Putamen (tissue), 1 donor: Measurements from ENCODE around the gene METTL13.

Source experiments
- DNase-seq: peaks from one replicate; pipeline ENCODE4 v3.0.0-alpha.2; 2016; ENCODE audit warnings: low spot score

METTL13 gene, protein sequence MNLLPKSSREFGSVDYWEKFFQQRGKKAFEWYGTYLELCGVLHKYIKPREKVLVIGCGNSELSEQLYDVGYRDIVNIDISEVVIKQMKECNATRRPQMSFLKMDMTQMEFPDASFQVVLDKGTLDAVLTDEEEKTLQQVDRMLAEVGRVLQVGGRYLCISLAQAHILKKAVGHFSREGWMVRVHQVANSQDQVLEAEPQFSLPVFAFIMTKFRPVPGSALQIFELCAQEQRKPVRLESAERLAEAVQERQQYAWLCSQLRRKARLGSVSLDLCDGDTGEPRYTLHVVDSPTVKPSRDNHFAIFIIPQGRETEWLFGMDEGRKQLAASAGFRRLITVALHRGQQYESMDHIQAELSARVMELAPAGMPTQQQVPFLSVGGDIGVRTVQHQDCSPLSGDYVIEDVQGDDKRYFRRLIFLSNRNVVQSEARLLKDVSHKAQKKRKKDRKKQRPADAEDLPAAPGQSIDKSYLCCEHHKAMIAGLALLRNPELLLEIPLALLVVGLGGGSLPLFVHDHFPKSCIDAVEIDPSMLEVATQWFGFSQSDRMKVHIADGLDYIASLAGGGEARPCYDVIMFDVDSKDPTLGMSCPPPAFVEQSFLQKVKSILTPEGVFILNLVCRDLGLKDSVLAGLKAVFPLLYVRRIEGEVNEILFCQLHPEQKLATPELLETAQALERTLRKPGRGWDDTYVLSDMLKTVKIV

DNA sequence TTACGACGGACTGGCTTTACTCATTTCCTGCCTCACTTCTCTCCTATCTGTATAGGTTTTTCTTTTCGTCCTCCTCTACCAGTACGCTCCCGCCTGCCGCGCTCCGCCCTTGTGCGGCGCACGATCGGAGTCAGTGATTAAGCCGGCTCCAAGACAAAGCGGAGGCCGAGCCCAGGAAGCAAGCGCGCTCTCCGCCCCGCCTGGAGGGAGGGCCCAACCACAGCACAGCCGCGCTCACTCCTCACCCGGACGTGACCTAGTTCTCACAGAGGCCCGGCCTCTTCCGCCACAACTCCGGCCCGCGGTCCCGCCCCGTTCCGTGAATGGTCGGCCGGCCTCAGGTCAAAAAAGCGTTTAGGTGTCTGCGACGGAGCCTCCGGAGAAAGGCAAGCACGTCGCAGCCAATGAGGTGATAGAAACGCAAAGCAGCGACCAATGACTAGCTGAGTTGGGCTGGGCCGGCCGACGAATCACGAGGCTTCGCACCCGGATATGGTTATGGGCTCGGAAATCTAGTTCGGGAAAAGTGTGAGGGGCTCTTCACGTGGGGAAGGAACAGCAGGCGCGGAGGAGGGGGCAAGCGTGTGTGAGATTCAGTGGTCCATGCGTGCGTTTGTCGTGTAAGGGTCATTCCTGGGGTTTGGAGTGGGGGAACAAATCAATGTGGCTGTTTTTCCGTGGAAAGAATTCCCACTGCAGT lies at the start of gene METTL13:
Gene METTL13, plus strand, starts transcription at position 485 of the 700 bp plus-strand sequence. CDS start 308 bp downstream, outside the sequence.
- DNase-seq: peak; percentile 99

DNA sequence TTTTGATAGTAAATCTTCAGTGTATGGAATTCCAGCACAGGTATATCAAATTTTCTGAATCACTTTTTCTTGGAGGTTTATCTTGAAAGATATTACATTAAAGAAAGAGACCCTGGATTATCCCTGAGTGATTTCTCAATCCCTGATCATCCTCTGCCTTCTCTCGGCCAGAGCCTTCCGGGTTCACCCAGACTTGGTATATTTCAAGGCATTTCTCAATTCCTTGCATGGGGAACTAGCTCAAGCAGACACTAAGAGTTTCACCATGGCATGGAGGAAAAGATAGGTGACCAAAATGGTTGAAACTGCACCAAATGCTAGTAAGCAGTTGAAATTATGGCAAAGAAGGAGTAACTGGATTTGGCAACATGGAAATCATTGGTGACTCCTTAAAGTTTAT lies 45.3 kb upstream of the METTL13 start:
- no peak for DNase-seq

DNA sequence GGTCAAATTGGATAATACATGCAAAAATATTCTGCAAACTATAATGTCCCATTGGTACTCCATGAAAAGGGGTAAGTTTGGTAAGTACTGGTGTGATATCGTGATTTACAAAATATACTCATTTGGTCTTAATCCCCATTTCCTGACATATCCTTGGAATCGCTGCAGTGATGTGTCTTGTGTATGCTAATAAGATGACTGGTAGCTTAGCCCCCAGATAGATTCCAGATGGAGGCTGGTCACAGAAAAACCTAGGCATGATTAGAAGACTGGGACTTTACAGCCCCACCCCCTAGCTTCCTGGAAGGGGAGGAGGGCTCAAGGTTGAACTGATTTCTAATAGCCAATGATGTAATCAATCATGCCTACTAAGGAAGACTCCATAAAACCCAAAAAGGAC lies 42.5 kb upstream of the METTL13 start:
- DNase-seq: no peak

DNA sequence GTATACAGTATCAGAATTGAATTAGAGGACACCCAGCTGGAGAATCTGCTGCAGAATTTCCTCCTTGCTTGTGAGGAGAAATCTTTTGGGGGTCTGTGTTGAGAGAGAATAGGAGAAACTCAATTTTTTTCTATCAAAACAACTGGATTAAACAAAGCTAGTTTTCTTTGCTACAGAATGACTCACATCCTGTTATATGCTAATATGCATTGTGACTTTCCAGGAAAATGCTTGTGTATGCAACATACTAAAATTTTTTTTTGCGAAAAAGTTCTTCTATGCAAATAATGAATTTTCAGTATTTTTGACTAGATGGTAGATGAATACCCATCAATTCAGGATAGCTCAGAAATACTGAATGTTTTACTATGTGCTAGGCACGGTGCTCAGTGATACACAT lies 41.8 kb upstream of the METTL13 start:
- no peak for DNase-seq

DNA sequence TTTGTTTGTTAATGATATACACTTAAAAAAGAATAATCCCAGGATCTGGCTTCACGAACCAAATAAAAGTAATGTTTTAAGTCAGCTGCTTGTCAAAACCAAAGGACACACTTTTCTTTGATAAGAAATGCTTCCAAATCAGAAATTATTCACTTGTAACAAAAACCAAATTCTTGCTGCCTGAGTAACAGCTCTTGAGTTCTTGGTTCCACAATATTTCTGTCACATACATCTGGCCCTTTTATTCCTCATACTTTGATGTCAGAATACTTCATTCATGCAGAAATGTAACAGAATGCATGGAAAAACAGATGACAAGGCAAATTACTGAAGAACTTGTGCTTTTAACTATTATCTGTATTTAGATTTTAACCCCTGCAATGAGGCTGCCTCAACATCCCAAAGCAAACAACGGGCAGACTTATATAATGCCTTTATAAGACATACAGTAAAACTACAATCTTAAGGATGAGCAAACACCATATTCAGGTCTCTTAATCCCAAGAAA lies 41.0 kb upstream of the METTL13 start:
- no peak for DNase-seq

DNA sequence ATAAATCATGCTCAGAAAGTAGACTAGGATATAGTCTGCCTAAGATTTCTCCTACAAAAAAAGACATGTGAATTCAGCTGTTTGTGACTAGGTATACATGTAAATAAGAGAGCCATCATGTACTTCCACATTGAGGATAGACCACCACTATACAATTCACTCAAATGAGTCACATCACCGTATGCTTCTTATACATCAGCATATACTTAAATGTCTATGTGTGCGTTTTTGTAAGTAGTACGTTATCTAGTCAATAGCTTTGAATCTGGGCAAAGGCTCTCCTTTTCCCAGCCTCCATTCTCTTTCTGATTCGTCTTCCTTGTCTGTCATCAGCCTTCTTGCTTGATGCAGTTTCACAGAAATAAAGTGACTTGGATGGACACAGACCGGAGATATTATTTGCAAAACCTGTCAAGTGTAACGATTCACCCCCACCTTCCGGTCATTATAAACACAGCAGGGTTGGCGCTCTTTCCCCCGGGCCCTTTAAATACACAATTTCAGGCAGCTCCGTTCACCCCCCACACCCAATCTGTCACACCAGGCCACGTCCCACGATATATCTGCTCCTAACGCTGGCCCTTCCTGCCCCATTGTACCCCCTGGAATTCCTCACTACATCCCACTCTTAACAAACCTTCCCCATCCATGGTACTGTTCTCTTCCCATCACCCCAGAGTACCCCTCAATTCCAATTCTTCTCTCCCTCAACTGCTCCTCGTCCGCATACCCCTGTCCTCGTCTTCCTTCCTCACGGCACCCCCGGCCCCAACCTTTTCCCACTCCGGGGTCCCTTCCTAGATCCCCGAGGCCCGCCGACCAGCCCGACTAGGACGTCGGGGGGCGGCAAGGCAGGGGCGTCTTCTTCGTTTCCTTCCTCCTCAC lies 40.2 kb upstream of the METTL13 start:
- peak; percentile 53 for DNase-seq

DNA sequence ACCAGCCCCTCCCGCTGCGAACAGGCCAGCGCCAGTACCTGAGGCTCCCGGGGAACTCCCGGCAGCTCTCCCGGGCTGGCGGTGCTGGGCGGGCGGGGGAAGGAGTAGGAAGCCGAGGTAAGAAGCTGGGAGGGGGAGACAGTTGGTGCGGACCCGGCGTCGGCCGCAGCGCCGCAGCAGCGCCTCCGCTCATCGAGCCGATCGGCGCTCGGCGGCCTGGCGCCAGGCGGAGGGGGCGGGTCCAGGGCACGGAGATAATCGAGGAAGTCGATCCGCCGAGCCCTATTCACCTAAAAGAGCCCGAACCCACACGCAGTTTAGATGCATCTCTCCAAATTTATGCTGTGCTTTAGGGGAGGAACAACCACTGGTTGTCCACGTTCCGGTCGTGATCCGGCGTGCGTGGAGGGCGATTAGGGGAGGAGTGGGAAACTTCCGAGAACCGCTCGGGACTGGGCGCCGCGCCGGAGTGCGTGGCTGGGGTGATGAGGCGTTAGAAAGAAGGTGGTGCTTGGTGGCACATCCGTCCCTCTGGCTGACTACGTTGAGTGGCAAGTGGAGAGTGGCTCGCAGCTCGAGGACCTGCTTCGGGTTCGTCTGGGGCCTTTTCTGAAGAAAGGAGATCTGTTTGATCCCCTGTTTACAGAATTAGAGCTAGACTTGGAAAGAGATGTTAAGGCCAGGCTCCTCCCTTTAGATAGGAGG lies 39.4 kb upstream of the METTL13 start, which contains the start of gene VAMP4:
Gene VAMP4, minus strand, starts transcription at position 194 of the 705 bp plus-strand sequence. CDS start 3,651 bp downstream, outside the sequence.
- peak; percentile 86 for DNase-seq

DNA sequence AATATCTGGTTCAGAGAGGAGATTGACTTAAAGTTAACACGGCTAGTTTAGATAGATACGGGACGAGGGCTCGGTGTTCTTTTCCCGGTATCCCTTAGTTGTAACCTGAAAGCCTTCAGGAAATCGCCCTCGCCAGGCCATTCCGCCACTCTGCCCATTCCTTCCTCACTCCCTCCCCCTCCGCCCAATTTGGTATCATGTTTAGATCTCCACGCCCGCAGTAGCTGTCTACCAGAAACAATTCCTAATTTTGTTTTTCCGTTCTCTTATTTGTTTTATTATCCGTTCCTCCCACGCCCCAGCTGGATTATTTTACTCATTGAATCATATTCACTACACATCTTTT lies 38.9 kb upstream of the METTL13 start:
- no peak for DNase-seq

DNA sequence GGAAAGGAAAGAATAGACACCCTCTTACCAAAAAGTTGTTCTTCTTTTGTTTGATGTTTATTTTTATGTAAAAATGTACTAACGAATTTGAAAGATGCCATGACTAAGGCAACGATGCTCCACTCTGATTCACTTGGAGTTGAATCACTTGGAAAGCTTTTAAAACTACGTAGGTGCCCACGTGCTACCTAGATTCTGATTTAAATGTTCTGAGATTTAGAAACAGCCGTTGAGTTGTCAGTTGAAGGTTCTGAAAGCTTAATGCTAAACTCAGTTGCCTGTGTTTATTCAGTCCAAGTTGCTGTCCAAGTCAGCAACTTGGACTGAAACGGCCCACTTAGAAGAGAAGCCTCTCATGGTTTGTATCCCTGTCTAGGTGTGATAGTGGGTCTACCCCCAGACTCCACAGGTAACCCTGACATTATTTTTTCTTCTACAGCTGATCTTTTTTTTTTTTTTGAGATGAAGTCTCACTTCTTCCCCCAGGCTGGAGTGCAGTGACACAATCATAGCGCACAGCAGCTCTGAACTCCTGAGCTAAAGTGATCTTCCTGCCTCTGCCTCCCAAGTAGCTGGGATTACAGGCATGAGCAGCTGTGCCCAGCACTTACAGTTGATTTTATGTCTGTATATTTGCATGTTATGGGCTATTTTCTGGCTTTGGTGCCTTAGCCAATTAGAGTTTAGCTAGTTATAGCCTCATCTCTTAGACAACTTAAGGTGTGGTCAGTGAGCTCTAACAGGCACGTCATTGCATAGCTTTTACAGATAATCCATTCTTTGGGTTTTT lies 38.2 kb upstream of the METTL13 start:
- DNase-seq: peak; percentile 37

DNA sequence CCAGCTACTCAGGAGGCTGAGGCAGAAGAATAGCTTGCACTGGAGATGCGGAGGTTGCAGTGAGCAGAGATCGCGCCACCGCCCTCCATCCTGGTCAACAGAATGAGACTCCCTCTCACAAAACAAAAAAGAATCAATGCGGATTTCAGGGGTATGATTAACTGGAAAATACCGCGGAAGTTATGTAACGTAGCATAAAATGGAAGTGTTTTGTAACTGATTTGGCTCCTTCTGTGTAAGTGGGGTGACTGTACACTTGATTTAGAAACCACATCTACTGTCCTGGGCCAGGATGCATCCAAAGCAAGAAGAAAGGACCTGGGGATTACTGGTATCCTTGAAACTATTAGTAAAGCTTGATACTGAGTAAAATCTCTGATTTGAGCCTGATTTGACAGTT lies 36.5 kb upstream of the METTL13 start:
- no peak for DNase-seq

DNA sequence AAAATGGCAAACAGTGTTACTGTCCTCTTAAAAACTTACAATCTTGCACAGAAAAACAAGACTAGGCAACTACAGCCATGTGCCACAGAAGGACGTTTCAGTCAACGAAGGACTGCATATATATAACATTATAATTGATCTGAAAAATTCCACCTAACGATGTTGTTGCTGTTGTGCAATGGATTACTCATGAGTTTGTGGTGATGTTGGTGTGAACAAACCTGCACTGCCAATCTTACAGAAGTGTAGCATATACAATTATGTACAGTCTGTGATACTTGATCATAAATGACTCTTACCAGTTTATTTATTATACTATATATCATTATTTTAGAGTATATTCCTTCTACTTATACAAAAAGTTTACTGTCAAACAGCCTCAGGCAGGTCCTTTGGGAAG lies 32.8 kb upstream of the METTL13 start:
- no peak for DNase-seq

DNA sequence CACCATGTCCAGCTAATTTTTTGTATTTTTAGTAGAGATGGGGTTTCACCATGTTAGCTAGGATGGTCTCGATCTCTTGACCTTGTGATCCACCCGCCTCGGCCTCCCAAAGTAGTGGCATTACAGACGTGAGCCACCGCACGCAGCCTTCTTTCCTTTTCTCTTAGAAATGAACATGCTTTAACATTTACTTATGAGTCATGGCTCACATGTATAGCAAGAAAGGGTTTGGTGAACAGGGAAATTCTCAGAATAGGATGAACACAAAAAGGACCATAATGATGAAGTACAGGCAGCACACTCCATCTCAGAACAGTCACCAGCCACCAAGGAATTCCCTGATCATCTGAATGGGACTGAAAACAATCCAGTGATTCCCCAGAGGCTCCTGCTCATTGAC lies 30.2 kb upstream of the METTL13 start:
- DNase-seq: no peak

DNA sequence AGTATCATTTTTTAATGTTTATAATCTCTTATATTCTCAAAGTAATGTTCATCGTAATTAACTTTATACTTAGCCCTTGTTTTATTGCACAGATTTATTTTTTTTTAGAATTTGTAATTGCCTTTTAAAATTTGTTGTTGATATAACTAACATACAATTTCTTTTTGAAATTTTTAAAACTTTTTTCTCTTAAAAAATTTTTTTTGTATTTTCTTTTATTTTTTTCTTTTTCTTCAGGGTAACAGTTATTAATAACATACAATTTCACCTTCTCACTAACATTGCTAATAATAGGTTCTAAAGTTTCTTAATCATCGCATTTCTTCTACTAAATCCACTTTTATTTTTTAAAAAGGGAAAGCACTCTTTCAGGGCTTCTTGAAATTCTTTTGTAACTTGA lies 28.3 kb upstream of the METTL13 start:
- DNase-seq: no peak

DNA sequence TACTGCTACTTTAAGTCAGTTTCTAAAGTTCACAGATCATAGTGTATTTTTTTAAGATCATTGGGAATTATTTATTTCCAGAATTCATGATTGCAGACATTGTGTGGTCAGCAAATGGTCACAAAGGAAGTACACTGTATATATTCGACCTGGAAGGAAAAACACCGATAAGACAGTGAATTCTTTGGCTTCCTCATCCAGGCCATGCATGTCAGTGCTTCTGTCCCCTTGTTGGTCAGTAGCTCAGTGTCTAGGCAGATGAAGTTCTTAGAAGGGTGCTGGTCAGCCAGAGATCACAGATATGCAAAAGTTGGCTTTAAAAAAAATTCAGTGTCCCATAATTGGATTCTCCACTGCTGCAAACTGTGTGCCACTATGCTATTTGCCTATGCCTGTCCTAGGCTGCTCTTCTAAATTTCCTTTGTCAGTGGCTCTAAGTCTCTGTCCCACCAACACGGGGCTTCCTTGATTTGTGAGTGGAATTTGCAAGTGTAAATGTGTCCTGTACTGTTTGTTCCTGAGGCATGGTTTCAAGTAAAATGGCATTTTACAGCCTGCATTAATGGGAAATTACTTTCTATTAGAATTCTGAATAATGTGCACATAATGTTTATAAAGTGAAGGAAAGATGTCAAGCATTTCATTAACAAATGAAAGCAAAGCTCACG lies 27.6 kb upstream of the METTL13 start:
- DNase-seq: no peak

DNA sequence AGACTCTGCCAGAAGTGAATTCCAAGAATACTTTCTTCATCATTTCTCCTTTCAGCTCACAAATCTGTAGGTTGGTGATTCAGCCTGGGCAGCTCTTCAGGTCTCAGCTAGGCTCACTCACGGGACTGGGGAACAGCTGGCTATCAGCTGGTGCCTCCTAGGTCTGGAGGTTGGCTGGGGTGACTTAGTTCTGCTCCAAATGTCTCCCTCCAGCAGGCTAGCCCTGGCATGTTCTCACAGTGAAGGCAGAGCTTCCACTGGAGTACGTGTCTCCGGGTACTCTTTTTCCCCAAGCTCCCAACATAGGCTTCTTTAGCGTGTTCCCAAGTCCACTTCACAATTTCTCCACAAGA lies 27.1 kb upstream of the METTL13 start:
- DNase-seq: no peak

DNA sequence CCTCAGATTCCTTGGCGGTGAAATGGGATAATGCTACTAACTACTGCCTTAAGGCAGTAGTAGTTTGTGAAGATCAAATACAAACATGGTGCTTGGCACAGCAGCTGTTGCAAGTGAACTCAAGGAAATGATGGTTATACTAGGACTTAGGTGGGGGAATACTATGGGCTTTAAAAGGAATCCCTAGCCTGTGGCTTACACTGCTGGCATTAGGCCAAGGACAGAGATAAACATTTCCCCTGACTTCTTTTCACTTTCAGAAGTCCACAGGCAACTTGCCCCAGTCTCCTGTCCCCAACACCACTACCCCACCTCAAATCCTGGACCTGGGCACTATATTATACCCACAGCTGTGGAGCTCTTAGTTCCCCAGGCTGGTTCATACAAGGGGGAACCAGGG lies 26.5 kb upstream of the METTL13 start:
- DNase-seq: no peak

DNA sequence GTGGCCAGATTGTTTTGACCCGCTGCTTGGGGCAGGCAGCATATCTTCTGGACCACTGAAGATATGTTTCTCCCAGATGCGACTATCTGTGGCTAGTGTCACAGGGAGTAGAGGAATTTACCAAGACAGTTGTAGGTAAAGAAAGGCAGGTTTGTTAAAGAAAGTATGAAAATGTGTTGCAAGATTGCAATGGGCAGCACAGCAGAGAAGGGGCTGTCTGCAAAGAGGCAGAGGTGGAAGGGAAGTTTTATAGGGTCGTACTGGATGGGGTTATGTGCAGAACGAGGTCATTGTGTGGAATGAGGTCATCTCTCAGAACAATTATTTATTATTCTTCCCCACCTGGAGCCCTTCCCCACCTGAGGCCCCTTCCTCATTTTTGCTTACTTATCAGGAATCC lies 24.6 kb upstream of the METTL13 start:
- no peak for DNase-seq

DNA sequence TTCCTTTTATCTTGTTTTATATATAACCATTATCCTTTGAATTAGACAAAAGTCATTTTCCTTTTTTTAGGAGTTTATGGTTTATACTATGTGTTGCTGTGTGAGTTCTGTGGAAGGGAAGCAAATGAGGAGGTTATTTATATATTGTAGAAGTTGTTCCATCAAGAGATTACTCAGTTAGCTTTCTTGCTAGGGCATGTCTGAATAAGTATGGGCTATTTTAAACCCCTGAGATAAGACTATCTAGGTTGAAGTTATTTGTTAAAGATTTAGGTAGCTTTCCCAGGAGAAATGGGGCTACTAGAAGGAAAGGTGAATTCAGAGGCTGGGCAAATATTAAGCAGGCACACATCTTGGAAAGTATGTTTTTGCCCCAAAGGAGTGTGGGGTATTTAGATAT lies 23.4 kb upstream of the METTL13 start:
- DNase-seq: no peak

DNA sequence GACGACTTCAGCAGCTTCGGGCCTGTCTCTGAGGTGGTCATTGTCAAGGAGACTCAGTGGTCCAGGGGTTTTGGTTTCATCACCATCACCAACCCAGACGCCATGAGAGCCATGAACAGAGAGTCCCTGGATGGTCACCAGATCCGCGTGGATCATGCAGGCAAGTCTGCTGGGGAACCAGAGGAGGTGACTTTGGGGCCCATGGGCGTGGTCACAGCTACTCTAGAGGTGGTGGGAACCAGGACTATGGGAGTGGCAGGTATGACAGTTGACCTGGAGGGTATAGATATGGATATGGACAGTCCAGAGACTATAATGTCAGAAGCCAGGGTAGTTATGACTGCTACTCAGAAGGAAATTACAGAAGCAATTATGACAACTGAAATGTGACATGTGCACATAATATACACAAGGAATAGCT lies 19.3 kb upstream of the METTL13 start:
- DNase-seq: no peak

DNA sequence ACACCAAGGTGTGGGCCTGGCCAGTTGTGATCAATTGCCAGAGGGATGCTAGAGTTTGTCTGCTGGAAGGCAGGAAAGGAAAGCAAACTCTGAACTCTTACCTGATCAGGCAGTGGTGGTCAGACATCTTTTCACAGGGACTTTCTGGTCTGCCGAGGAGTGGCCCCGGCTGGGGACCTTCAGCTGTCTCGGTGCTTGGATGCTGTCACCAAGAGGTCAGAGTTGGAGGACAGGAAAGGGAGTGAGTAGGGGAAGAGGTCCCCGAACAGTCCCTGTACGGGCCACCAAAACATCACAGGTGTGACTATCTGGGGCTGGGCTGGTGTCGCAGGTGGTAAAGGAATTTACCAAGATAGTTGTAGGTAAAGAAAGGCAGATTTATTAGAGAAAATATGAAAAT lies 17.7 kb upstream of the METTL13 start:
- no peak for DNase-seq
